ENCODE results near the gene ABHD12.

Gene ABHD12

DNA sequence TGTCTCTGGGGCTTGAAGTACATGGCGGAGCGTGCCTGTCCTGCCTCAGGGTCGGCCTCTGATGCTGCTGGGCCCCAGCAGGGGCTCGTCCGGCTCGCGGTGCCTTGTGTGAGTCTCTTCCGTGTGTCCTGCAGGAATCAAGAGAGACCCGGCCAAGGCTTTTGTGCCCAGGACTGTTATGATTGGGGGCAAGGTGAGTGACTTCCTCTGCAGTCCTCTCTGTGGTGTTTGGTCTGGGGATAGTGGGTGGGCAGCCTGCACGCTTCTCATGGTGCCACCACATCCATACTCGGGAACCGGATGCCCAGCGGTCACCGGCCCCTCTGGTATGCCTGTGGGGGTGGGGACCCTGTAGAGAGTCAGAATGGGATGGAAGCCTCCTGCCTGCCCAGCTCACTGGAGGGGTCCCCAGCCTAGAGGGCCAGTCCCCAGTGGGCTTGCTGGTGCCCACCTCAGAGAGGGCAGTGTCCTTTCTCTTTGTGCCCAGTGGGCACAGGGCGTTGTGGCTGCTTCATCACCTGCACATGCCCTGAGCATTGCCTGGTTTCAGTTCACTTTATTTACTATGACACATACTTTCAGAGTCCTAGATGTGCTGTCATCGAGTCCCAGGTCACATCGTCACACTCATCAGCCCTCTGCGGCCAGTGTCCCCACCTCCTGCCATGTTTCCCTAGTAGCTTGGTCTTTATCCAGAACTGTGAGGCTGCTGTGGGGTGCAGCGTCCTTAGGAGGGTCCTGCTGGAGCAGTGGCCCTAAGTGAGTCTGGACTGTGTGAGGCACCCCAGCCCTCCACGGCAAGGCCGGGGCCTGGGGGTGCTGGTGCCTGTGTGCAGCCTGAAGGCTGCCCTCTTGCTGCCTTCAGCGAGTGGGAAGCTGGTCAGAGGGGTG lies 102.1 kb downstream of the ABHD12 start:
- no peak for DNase-seq

DNA sequence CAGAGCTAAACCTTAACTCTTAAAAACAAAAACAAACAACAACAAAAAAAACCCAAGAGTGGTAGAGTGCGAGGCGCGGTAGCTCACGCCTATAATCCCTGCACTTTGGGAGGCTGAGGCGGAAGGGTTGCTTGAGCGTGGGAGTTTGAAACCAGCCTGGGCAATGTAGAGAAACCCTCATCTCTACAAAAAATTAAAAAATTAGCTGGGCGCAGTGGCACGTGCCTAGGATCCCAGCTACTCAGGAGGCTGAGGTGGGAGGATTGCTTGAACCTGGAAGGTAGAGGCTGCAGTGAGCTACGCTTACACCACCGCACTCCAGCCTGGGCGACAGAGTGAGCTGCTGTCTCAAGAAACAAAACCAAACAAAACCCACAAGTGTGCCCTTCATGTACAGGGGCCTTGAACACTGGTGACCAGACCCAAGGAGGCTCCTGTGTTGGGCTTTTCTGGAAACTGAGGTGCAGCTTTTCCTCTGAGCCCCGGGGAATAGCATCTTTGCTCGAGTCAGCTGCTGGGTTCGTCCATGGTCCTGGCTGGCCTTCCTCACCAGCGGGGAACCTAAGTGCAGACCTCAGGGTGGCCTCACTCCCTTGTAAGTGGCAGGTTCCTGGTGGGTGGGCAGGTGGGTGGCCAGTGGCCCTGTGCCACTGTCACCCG lies 102.9 kb downstream of the ABHD12 start:
- DNase-seq = no peak

GRCh38 chr20:25286917-25287316 lies 103.7 kb downstream of the ABHD12 start:
- no peak for DNase-seq

DNA sequence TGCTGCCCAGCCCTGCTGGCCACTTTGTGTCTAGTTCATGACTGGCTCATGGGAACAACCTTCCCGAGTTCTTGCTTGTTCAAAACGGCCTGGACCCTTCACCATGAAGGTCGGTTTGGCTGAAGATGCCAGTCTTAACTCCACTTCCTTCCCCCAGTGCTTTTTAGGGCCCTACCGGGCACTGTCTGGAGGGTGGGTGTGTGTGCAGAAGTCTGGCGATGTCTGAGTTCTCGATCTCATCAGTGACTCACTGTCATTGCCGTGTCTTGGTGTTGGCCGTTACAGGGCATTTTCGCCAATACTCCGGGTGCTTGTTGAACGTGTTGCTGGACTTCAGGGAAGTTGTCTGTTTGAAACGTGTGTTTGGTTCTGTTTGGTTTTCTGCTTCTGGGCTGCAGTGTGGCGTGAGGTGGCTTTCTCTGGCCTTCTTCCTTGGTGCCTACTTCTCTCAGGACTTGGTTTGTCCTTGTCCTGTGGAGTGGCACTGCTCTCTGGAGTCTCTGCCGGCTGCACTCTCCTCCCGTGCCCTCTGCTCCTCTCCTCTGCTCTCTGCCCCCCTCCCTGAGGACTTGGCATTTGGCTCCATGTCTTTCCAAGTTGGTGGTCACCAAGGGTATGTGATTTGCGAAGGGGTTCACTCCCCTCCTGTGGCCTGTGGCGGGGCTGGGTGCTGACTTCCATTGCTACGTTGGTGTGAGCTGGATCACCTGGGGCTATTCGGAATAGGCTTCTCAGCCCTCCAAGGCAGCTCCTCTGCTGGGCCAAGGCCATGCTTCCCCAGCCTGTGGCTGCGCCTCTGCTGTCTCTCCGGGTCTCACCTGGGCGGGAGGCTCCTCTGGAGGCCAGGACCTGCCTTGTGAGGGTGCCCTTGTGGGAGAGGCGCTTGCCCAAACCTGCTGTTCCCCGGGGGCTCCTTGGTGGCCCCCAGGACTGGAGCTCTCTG lies 104.5 kb downstream of the ABHD12 start:
- DNase-seq = no peak

- DNase-seq = no peak
These were observed 105.5 kb downstream of the ABHD12 start for GRCh38 chr20:25285091-25285647.

- DNase-seq = no peak
These were observed 106.5 kb downstream of the ABHD12 start for GRCh38 chr20:25284131-25284601.

DNA sequence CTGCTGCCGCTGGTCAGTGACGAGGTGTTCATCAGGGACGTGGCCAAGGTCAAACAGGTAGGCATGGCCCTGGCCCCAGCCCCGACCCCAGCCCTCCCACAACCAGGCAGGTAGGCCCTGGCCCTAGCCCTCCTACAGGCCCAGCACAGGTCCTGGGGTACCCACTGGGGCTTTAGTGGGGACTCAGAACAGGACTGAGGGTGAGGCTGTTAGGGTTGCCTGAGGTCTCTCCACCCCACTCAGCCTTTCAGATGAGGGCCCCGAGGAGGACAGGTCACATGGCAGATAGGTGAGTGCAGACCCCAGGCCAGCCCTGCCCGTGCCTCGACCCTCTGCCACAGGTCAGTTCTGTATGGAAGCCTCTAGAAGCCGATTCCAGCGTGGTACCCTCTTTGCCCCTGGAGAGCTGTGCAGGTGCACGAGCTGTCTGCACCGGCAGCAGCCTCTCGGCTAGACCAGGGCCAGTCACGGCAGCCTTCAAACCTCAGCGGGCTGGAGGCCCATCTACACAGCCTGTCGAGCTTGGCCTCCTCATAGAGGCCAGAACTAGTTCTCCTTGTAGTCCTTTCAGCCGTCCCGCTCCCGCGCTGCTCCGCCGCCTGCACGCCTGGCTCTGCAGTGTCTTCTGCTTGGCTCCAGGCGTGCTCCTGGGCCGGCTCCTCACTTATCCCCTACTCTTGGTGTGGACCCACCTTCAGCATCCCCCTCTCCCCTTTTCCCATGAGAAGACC lies 107.2 kb downstream of the ABHD12 start:
- DNase-seq = no peak

DNA sequence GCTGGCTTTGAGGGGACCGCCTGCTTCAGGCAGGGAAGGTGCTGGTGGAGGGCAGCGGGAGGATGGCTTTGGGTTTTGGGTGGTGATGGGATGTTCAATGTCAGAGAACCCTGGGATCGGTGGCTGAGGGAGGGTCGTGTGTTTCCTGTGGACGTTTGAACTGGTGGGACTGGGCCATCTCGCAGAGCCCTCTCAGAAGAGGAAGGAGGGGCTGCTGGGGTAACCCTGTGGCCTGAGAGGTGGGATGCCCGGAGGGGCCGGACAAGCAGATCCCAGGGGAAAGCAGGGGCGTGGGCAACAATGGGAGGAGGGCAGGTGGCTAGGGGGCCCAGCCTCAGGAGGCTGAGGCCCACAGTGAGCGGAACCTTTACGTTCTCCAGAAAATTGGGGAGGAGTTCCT lies 107.8 kb downstream of the ABHD12 start:
- no peak for DNase-seq

DNA sequence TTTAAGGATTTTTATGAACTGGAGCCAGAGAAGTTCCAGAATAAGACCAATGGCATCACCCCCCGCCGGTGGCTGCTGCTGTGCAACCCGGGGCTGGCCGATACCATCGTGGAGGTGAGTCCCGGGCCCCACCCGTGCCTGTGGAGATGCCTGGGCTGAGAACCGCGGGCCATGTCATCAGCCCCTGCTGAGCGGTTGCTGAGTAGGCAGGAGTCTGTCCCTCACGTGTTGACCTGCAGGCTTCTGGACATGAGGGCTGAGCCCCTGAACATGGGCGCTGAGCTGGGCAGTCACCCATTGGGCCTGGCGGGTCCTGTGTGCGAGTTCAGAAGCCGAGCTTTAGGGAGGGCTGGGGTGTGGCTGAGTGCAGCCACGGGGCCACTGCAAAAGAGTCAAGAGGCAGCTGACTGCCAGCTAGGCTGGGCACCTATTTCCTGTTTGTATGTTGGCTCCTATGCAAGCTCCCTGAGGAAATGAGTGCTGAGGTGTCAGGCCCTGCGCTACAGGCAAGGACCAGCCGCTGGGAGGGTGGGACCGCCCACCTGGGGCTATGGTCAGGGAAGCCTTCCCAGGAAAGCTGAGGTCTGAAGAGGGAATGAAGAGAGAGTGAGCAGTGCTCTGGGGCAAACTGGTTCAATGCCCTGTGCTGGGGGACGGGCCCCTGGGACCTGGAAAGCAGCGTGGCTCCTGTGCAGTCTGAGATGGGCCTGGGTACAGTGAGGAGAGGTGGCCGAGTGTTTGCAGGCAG lies 108.4 kb downstream of the ABHD12 start:
- no peak for DNase-seq

- no peak for DNase-seq
These were observed 109.1 kb downstream of the ABHD12 start for GRCh38 chr20:25281541-25281991.

DNA sequence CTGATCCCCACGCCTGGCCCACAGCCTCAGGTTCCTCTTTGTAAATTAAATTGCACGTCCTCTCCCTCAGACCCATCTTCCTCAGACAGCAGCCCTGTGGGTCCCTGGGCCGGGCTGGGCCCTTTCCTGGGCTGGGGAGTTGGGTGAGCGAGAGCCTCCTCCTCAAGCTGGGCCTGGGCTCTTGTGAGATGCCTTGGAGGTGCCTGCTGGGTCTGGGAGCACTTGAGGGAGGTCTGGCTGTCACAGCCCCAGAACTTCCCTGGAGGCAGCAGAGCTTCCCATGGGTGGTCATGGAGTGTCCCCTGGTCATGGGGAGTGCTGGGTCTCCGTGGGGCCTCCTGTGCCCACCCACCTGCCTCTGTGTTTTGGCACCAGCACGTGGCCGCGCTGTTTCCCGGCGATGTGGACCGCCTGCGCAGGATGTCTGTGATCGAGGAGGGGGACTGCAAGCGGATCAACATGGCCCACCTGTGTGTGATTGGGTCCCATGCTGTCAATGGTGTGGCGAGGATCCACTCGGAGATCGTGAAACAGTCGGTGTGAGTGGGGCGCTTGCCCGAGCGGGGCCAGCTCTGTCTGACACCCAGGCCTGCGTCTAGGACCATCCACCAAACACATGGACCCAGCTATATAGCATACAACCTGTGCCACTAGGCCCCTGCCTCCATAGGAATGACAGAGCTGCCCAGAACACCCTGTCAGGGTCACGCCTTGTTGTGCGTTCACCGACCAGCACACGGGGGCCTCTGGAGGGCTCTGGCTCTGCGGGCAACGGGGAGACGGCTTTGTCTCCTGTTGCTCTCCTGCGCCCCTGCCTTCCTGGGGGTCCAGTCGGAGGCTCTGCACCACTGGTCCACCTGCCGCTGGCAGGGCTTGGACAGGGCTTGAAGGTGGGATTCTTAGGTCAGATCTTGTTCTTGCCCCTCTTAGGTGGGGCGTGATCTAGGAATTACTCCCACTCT lies 109.8 kb downstream of the ABHD12 start:
- no peak for DNase-seq

DNA sequence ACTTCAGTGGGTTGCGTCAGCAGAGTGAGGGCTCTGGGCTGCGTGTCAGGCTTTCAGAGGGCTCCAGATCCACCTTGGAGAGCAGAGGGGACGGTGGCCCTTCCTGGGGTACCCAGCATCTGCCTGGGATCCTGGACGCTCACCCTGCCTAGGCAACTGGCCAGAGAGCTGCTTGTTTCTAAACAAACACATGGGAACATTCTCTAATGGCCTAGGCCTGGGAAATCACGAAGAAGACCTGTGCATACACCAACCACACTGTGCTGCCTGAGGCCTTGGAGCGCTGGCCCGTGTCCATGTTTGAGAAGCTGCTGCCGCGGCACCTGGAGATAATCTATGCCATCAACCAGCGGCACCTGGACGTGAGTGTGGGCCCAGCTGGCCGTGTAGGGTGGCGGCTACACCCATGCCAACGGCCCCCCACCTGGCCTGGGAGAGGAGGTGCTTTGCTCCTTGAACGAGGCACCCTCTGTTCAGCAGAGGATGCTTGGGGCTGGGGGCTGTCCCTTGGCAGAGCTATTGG lies 110.5 kb downstream of the ABHD12 start:
- DNase-seq = no peak

GRCh38 chr20:25279403-25279802 lies 111.2 kb downstream of the ABHD12 start:
- DNase-seq = no peak

DNA sequence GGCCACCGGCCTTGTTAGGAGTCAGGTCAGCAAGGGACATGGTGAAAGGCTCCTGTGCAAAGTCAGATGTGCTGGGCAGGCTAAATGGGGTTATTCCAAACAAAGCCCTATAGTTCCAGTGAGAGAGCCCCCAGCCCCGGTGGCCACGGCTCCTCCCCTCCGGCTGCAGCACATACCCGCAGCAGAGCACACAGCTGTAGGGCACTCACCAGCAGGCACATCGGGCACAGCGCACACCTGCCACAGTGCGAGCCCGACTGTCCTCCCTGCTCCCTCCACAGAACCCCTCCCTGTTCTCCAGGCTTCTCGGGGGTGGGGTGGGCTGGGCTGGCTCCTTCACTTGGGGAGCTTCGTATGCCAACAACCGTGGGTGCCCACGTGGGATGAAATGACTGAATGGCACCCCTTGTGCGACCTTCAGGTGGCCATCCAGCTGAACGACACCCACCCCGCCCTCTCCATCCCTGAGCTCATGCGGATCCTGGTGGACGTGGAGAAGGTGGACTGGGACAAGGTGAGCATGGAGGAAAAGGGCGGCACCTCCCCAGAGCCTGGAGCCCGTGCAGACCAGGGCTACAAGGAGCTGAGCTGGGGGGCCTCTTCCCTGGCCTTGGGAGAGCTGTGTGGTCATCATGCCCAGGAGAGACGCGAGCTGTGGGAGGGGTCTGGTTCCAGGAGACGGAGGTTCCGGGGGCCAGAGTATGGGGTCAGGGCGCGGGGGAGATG lies 111.8 kb downstream of the ABHD12 start:
- DNase-seq = no peak

DNA sequence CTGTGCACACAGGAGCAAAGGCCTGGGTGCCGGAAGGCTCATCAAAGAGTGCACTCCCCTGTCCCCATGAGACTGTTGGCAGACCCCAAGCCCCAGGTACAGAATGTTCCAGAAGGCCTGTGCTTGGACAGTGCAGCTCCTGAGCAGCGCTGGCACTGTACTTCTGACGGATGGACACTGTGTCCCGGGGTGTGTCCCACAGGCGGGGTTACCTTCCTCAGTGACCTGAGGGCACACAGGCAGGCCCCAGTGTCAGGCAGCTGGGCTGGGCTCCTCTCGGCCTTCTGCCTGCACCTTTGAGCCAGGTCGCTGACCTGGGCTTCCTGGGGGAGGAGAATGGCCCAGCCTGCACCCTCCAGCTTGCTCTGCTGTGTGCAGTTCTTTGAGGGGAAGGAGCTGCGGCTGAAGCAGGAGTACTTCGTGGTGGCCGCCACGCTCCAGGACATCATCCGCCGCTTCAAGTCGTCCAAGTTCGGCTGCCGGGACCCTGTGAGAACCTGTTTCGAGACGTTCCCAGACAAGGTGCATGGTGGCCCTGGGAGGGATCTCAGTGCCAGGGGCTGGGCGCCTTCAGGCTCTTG lies 112.6 kb downstream of the ABHD12 start:
- no peak for DNase-seq

DNA sequence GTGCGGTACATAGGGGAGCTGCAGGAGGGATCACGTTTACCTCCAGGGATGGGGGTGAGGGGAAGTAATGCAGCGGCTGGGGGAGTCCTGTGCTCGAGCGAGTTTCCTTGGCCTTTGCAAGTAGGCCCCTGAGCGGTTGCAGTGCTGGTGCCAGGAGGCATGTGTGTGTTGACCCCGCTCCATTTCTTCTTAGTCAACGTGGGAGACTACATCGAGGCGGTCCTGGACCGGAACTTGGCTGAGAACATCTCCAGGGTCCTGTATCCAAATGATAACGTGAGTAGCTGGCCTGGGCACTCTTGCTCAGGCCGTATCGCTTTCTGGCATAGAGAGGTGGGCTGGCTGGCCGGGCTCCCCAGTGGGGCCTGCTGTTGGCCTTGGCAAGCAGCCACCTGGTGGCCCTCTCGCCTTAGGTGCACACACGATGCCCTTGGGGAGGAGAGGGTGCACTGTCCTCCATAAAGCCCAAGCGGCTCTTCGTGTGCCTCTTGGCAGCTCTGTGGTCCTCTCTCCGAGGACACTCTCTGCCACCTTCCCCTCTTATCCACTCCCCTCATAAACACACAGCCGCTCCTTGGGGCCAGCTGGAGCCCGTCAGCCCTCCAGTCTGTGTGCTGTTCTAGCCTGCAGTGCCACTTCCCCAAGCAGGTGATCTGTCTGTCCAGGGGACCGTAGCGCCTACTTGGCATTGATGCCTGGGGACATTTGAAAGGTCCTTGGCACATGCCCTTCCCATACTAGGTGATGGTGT lies 113.4 kb downstream of the ABHD12 start:
- DNase-seq = no peak

DNA sequence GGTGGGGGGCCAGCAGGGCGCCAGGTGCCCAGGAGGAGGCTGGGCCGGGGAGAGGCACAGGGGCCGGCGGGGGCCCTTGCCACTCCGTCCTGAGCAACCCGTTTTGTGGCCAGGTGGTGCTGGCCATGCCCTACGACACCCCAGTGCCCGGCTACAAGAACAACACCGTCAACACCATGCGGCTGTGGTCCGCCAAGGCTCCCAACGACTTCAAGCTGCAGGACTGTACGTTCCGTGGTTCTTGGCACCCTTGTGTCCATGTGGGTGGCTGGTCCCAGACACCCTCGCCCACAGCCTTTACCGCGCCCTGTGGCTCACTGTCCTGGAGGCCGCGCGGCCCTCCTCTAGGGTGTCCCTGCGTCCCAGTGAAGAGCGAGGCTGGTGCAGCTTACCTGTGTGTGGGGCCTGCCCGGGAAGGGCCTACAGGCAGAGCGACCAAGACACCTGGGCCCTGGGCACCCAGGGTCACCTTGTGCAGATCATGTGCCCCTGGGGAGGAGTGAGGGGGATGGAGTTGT lies 114.0 kb downstream of the ABHD12 start:
- no peak for DNase-seq
